Psoas muscle (tissue), 8 donors: Measurements from ENCODE around the gene SCARF2. TPM values are rescaled to one million over a fixed set of nuclear protein-coding genes. Genes with fewer than 3 reads are reported as not detected.
"Not testable (repeated sequence)": the region's sequence is repeated elsewhere in the genome, so short reads cannot be mapped to it uniquely, and the experiment has no call there.

ENCODE experiments used
- ATAC-seq, 4 donors: fragments of 200-7000 bp; cut with Tn5 transposase; one replicate each; pipeline ENCODE4 v1.9.1; 2020; ENCODE audit warnings: moderate library complexity in 3 of 4, mild to moderate bottlenecking in 2 of 4
- DNase-seq, 2 donors: peaks; one replicate each; pipeline ENCODE4 v3.0.0-alpha.2; 2020
- H3K27ac ChIP-seq: fragments of 200-600 bp; one replicate; pipeline ENCODE4 v1.8.0; 2022
- H3K27me3 ChIP-seq, 3 donors: fragments of 200-600 bp in 1 of 3; one replicate each; pipeline versions ENCODE4 v1.6.1 to v1.8.0; 2013 to 2022; ENCODE audit warnings: low read length in 2 of 3, mild to moderate bottlenecking in 2 of 3, moderate library complexity in 1 of 3; ENCODE audit not compliant: insufficient read depth in 3 of 3
- H3K36me3 ChIP-seq, 2 donors: fragments of 200-600 bp in 1 of 2; one replicate each; pipeline versions ENCODE4 v1.6.1 to v1.8.0; 2013 to 2022; ENCODE audit warnings: low read depth in 1 of 2, mild to moderate bottlenecking in 1 of 2, moderate library complexity in 1 of 2; ENCODE audit not compliant: insufficient read depth in 1 of 2
- H3K4me1 ChIP-seq: fragments of 200-600 bp; one replicate; pipeline ENCODE4 v1.8.0; 2022
- H3K4me3 ChIP-seq: fragments of 200-600 bp; one replicate; pipeline ENCODE4 v1.8.0; 2022; ENCODE audit warnings: mild to moderate bottlenecking
- H3K9me3 ChIP-seq: fragments of 200-600 bp; one replicate; pipeline ENCODE4 v1.8.0; 2022
- CTCF ChIP-seq: fragments of 200-600 bp; IDR thresholded peaks from one replicate; pipeline ENCODE4 v1.8.0; 2022; ENCODE audit warnings: antibody characterized with exemption
- WGBS, 3 donors: extraction: QIAGEN DNeasy Blood & Tissue Kit; methylation state at CpG; one replicate each; pipeline versions ENCODE4 v1.1.6 to v1.1.7; 2013; 5-methylcytosine and 5-hydroxymethylcytosine counted together
- intact Hi-C, 2 donors: fragments of 100-400 bp; cut with DNase I; formaldehyde crosslinking; loops; one replicate each; pipeline versions ENCODE4 v1.11.0 to v1.14.2; 2022
- polyA plus RNA-seq, 3 donors: library from polyadenylated mRNA; stranded (reverse); fragments of 200-250 nt; gene quantifications; one replicate each; pipeline ENCODE4 v1.2.3, GENCODE V29; 2013
- total RNA-seq, 4 donors: library from RNA; stranded (reverse); fragmentation: NEBNext Ultra II Directional in 2 of 4; extraction: Animal tissue kit (Norgen Biotek cat#: 25700) in 2 of 4; gene quantifications; one replicate each; pipeline versions ENCODE4 v1.2.1 to v1.2.4, GENCODE V29; 2021 to 2023
- donor health status: healthy with polysubstance abuse.
- donor health status: DM: no; HTN: no; CAD: no; lungs with moderate emphysema.
- donor health status: Bipolar disorder and iron deficiency.
- donor health status: healthy.
- donor health status: DM: yes; HTN: yes; CAD: no.
- donor health status: DM: no; HTN: no; CAD: no.
- donor health status: DM: no; HTN: no; CAD: no.
- donor health status: DM: yes; HTN: yes; CAD: no.

SCARF2 gene
- total and polyA plus RNA-seq, 7 donors: 0.44 to 2.0 (median 1.3) TPM

DNA sequence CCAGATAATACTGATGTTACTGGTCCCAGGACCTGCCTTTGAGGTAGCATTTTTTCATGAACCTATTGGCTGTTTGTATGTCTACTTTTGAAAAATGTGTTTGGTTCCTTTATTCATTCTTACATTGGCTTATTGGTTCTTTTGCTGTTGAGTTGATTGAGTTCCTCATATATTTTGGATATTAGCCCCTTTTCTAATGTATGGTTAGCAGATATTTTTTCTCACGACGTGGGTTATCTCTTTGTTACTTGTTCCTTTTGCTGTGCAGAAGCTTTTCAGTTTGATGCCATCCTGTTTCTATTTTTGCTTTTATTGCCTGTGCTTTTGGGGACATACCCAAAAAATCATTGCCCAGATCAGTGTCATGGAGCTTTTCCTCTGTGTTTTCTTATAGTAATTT lies 53.5 kb downstream of the SCARF2 start:
- DNase-seq (no peak), ATAC-seq (no peak)
- peaks cover 0 to 15% (median 0%) of the 10 kb centered on the region in 3 donors for H3K27me3 ChIP-seq
- H3K27ac ChIP-seq: no peak overlapping the region
- WGBS, 3 donors: 68 to 93% (median 89%) methylated on average over 2 of the region's 2 CpGs
- TF ChIP-seq CTCF: no peak
- no peaks in the 10 kb centered on the region for H3K9me3 ChIP-seq
- intact Hi-C loops: no loop called here
- no peaks in the 10 kb centered on the region for H3K4me1 ChIP-seq
- no peaks in the 10 kb centered on the region for H3K36me3 ChIP-seq
- no peak overlapping the region for H3K4me3 ChIP-seq

- WGBS, 3 donors: 77 to 87% (median 84%) methylated on average over 9 of the region's 9 CpGs
- intact Hi-C loops: no loop called here
- no peaks in the 10 kb centered on the region for H3K36me3 ChIP-seq
Measured at GRCh38 chr22:20383538-20383937, 54.1 kb downstream of the SCARF2 start.

GRCh38 chr22:20380486-20380885 lies 57.1 kb downstream of the SCARF2 start:
- Histone ChIP-seq H3K27me3 (peaks cover 0 to 4% (median 0%) of the 10 kb centered on the region in 3 donors), H3K27ac (no peak overlapping the region), H3K36me3 (no peaks in the 10 kb centered on the region), H3K4me3 (no peak overlapping the region), H3K9me3 (no peaks in the 10 kb centered on the region), H3K4me1 (no peaks in the 10 kb centered on the region)
- ATAC-seq (no peak), DNase-seq (no peak)
- intact Hi-C loops: no loop called here
- TF ChIP-seq CTCF: no peak
- 23 to 33% (median 29%) methylated on average over 1 of the region's 1 CpG for WGBS, 3 donors

More at GRCh38 chr22:20383538-20383937, 54.1 kb downstream of the SCARF2 start:
- Histone ChIP-seq H3K27me3 (peaks cover 0 to 15% (median 0%) of the 10 kb centered on the region in 3 donors), H3K27ac (no peak overlapping the region), H3K9me3 (no peaks in the 10 kb centered on the region), H3K4me3 (no peak overlapping the region), H3K4me1 (no peaks in the 10 kb centered on the region)
- ATAC-seq (no peak), DNase-seq (no peak)
- no peak for TF ChIP-seq CTCF

GRCh38 chr22:20378684-20379083 lies 58.9 kb downstream of the SCARF2 start:
- H3K4me1 ChIP-seq, H3K27me3 ChIP-seq, DNase-seq, H3K36me3 ChIP-seq, H3K27ac ChIP-seq, H3K4me3 ChIP-seq, ATAC-seq, H3K9me3 ChIP-seq, intact Hi-C loops: not testable (repeated sequence)
- WGBS, 3 donors: 93 to 95% (median 94%) methylated on average over 5 of the region's 5 CpGs

- intact Hi-C loops: no loop called here
- Histone ChIP-seq H3K27ac (no peak overlapping the region), H3K27me3 (no peaks in the 10 kb centered on the region), H3K4me3 (no peak overlapping the region), H3K4me1 (no peaks in the 10 kb centered on the region), H3K9me3 (no peaks in the 10 kb centered on the region), H3K36me3 (no peaks in the 10 kb centered on the region)
- ATAC-seq (no peak), DNase-seq (no peak)
- TF ChIP-seq CTCF: no peak
- 75 to 80% (median 76%) methylated on average over 4 of the region's 4 CpGs for WGBS, 3 donors
Measured at GRCh38 chr22:20378110-20378509, 59.5 kb downstream of the SCARF2 start.

DNA sequence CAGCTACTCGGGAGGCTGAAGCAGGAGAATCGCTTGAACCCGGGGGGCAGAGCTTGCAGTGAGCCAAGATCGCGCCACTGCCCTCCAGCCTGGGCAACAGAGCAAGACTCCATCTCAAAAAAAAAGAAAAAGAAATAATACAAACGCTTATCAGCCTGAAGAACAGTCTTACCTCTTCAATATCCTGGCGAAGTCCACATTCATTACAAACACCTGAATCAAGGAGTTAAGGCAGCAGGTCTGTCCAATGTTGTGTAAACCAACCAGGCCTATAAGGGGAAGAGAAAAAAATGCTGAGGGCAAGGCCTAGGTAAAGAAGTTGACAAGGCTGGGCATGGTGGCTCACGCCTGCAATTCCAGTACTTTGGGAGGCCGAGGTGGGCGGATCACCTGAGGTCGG lies 60.6 kb downstream of the SCARF2 start:
- ATAC-seq, intact Hi-C loops: not testable (repeated sequence)
- WGBS, 3 donors: 92 to 94% (median 94%) methylated on average over 11 of the region's 11 CpGs

GRCh38 chr22:20376281-20376680 lies 61.3 kb downstream of the SCARF2 start:
- H3K9me3 ChIP-seq, H3K27me3 ChIP-seq, H3K4me1 ChIP-seq, DNase-seq, H3K36me3 ChIP-seq, ATAC-seq, intact Hi-C loops, H3K4me3 ChIP-seq, H3K27ac ChIP-seq: not testable (repeated sequence)
- WGBS, 3 donors: 94 to 97% (median 96%) methylated on average over 8 of the region's 8 CpGs

More for the DNA sequence above, 60.6 kb downstream of the SCARF2 start:
- not testable (repeated sequence) for H3K36me3 ChIP-seq, H3K4me3 ChIP-seq, DNase-seq, H3K27ac ChIP-seq, H3K9me3 ChIP-seq, H3K27me3 ChIP-seq, H3K4me1 ChIP-seq
